PFSK-1 (cell line): Measurements from ENCODE around the gene CC2D1B.

ENCODE experiments used
- FOXP2 ChIP-seq: optimal IDR thresholded peaks from 2 replicates; pipeline ENCODE3; 2011; ENCODE audit warnings: borderline replicate concordance, control low read depth, inconsistent platforms; ENCODE audit not compliant: insufficient read depth; ENCODE audit errors: extremely low read length, extremely low read depth
- POLR2AphosphoS5 ChIP-seq: IDR thresholded peaks from 2 replicates; pipeline ENCODE4 v1.6.1; 2012; ENCODE audit warnings: low read depth, mild to moderate bottlenecking, control low read depth, low read length, moderate library complexity
- TAF1 ChIP-seq: IDR thresholded peaks from 2 replicates; pipeline ENCODE4 v1.6.1; 2012; ENCODE audit warnings: low read length, control low read depth, borderline replicate concordance; ENCODE audit not compliant: insufficient read depth

DNA sequence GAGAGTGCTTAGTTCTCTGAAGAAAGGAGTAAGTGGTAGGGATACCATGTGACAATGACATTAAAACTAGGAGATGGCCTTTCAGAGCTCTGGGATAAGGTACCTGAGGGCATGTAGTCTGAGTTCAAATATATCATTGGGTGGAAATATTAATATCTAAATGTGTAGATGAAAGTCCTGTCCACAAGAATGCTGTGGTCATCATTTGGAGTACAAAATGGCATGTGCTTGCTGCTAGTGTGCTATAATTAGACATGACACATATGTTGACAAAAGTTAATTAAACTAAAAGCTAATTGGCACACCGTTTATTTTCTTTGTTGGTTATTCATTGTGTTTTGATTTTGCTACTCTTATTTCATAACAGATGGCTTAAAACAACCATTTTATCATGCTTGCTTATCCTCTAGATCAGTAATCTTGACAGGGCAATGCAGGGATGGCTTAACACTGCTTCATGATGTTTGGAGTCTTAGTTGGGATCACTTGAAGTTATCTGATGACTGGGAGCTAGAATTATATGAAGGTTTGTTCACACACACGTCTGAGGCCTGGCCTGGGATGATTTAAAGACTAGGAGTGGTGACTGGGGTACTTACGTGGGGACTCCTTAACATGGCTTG lies 31.0 kb downstream of the CC2D1B start:
- TF ChIP-seq POLR2AphosphoS5 (no peak), TAF1 (no peak), FOXP2 (no peak)
